ENCODE results near the gene CASKIN1.

The CASKIN1 gene

GRCh38 chr16:2190659-2191445 lies 5.6 kb downstream of the CASKIN1 start:
- no peak for DNase-seq (ENCODE audit: low spot score)

- DNase-seq (ENCODE audit: low spot score), result no peak
These were observed 6.3 kb downstream of the CASKIN1 start for GRCh38 chr16:2190002-2190658.

- no peak for DNase-seq (ENCODE audit: low spot score)
These were observed 7.0 kb downstream of the CASKIN1 start for GRCh38 chr16:2189252-2189893.

GRCh38 chr16:2188395-2188794 lies 8.0 kb downstream of the CASKIN1 start:
- no peak for DNase-seq (ENCODE audit: low spot score)

GRCh38 chr16:2187212-2187611 lies 9.2 kb downstream of the CASKIN1 start:
- no peak for DNase-seq (ENCODE audit: low spot score)

- no peak for DNase-seq (ENCODE audit: low spot score)
These were observed 9.9 kb downstream of the CASKIN1 start for GRCh38 chr16:2186505-2186904.

- no peak for DNase-seq (ENCODE audit: low spot score)
These were observed 10.3 kb downstream of the CASKIN1 start for GRCh38 chr16:2186064-2186463.

- no peak for DNase-seq (ENCODE audit: low spot score)
These were observed 11.4 kb downstream of the CASKIN1 start for GRCh38 chr16:2184962-2185361.

GRCh38 chr16:2184346-2184745 lies 12.1 kb downstream of the CASKIN1 start:
- no peak for DNase-seq (ENCODE audit: low spot score)

- no peak for DNase-seq (ENCODE audit: low spot score)
These were observed 12.7 kb downstream of the CASKIN1 start for GRCh38 chr16:2183671-2184070.

GRCh38 chr16:2181952-2182351 lies 14.5 kb downstream of the CASKIN1 start:
- peak; percentile 39 for DNase-seq (ENCODE audit: low spot score)

- no peak for DNase-seq (ENCODE audit: low spot score)
These were observed 15.2 kb downstream of the CASKIN1 start for GRCh38 chr16:2180962-2181923.

GRCh38 chr16:2180461-2180860 lies 15.9 kb downstream of the CASKIN1 start:
- no peak for DNase-seq (ENCODE audit: low spot score)

- no peak for DNase-seq (ENCODE audit: low spot score)
These were observed 16.8 kb downstream of the CASKIN1 start for GRCh38 chr16:2179576-2179975.

- DNase-seq (ENCODE audit: low spot score), result no peak
These were observed 17.3 kb downstream of the CASKIN1 start for GRCh38 chr16:2179107-2179501.

GRCh38 chr16:2178321-2179106 lies 17.9 kb downstream of the CASKIN1 start:
- no peak for DNase-seq (ENCODE audit: low spot score)

- DNase-seq (ENCODE audit: low spot score), result no peak
These were observed 18.8 kb downstream of the CASKIN1 start for GRCh38 chr16:2177561-2177960.

- no peak for DNase-seq (ENCODE audit: low spot score)
These were observed 19.3 kb downstream of the CASKIN1 start for GRCh38 chr16:2177101-2177500.

GRCh38 chr16:2176047-2176446 lies 20.4 kb downstream of the CASKIN1 start:
- DNase-seq (ENCODE audit: low spot score), result no peak

GRCh38 chr16:2175454-2175853 lies 21.0 kb downstream of the CASKIN1 start:
- no peak for DNase-seq (ENCODE audit: low spot score)

Measured in SW480 (cell line).